Right atrium auricular region (tissue), 2 donors: ENCODE results near the gene DGKD. TPM values are rescaled to one million over a fixed set of nuclear protein-coding genes. Genes with fewer than 3 reads are reported as not detected.

ENCODE experiments used
- DNase-seq: peaks from one replicate; pipeline ENCODE4 v3.0.0-alpha.2; 2019; ENCODE audit warnings: low spot score
- H3K27ac ChIP-seq, 2 donors: fragments of 200-600 bp; sonication (generic); 1 replicate in 1 of 2; 2 replicates in 1 of 2; pipeline ENCODE4 v1.5.1; 2016 to 2019
- H3K27me3 ChIP-seq, 2 donors: fragments of 200-600 bp; sonication (generic); one replicate each; pipeline versions ENCODE4 v1.5.1 to v1.6.0; 2017 to 2019
- H3K36me3 ChIP-seq: fragments of 200-600 bp; sonication (generic); one replicate; pipeline ENCODE4 v1.5.1; 2016
- H3K4me1 ChIP-seq, 2 donors: fragments of 200-600 bp; sonication (generic); one replicate each; pipeline versions ENCODE4 v1.5.1 to v1.6.0; 2017 to 2019
- H3K4me3 ChIP-seq, 2 donors: fragments of 200-600 bp; sonication (generic); 1 replicate in 1 of 2; 2 replicates in 1 of 2; pipeline ENCODE4 v1.5.1; 2017 to 2019; ENCODE audit warnings: mild to moderate bottlenecking in 1 of 2, moderate library complexity in 1 of 2
- H3K9me3 ChIP-seq, 2 donors: fragments of 200-600 bp; sonication (generic); one replicate each; pipeline ENCODE4 v1.5.1; 2019
- CTCF ChIP-seq, 2 donors: fragments of 200-600 bp; sonication (generic); IDR thresholded peaks; one replicate each; pipeline ENCODE4 v1.5.1; 2019; ENCODE audit warnings: antibody characterized with exemption in 2 of 2
- total RNA-seq, 2 donors: library from RNA; depleted of rRNA; stranded (reverse); fragments of >200 nt; gene quantifications; one replicate each; pipeline ENCODE4 v1.1.0, GENCODE V29; 2016

The DGKD gene
- total RNA-seq, 2 donors from 2014 or later, result 18.4 to 40.1 TPM

DNA sequence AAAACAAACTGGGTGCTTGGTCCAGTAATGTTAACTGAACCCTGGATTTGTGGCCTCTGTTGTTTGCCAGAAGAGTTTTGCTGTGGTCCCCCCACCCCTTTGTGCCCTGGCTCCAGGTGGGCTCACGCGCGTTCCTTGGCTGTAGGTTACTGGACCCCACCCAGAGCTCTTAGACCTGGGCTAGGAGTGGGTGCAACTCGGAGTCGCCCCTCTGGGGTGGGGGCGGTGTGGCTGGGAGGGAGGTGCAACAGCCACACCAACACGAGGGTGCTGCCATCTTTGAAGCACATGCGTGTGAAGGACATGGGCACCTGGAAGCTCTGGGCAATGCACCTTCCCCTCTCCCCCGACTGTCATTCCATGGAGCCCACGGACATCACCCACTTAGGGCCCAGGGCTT, 119.6 kb downstream of the DGKD start:
- Histone ChIP-seq H3K9me3 (no peaks in the 10 kb centered on the region), H3K4me3 (no peak overlapping the region), H3K27me3 (no peaks in the 10 kb centered on the region), H3K36me3 (peaks cover 36% of the 10 kb centered on the region), H3K4me1 (peaks cover 0 to 17% of the 10 kb centered on the region in 2 donors), H3K27ac (peak overlapping the region in 1 of 2 donors; percentile 7)
- no peak for TF ChIP-seq CTCF (IDR thresholded peaks at IDR 0.05)
- peak; percentile 40 for DNase-seq

GRCh38 chr2:233474308-233475160, 120.2 kb downstream of the DGKD start:
- DNase-seq, result peak; percentile 53
- H3K27ac ChIP-seq, result peak overlapping the region; percentile 7 to 35
- H3K9me3 ChIP-seq, result no peaks in the 10 kb centered on the region

GRCh38 chr2:233476063-233476410, 121.7 kb downstream of the DGKD start:
- Histone ChIP-seq H3K9me3 (no peaks in the 10 kb centered on the region), H3K36me3 (peaks cover 30% of the 10 kb centered on the region), H3K27me3 (no peaks in the 10 kb centered on the region), H3K27ac (no peak overlapping the region), H3K4me1 (no peaks in the 10 kb centered on the region), H3K4me3 (no peak overlapping the region)
- peak; percentile 53 for DNase-seq
- no peak for TF ChIP-seq CTCF (IDR thresholded peaks at IDR 0.05)

More at GRCh38 chr2:233474308-233475160, 120.2 kb downstream of the DGKD start:
- Histone ChIP-seq H3K36me3 (peaks cover 30% of the 10 kb centered on the region), H3K27me3 (no peaks in the 10 kb centered on the region), H3K4me1 (peaks cover 0 to 12% of the 10 kb centered on the region in 2 donors), H3K4me3 (no peak overlapping the region)
- TF ChIP-seq CTCF (IDR thresholded peaks at IDR 0.05), result no peak

DNA sequence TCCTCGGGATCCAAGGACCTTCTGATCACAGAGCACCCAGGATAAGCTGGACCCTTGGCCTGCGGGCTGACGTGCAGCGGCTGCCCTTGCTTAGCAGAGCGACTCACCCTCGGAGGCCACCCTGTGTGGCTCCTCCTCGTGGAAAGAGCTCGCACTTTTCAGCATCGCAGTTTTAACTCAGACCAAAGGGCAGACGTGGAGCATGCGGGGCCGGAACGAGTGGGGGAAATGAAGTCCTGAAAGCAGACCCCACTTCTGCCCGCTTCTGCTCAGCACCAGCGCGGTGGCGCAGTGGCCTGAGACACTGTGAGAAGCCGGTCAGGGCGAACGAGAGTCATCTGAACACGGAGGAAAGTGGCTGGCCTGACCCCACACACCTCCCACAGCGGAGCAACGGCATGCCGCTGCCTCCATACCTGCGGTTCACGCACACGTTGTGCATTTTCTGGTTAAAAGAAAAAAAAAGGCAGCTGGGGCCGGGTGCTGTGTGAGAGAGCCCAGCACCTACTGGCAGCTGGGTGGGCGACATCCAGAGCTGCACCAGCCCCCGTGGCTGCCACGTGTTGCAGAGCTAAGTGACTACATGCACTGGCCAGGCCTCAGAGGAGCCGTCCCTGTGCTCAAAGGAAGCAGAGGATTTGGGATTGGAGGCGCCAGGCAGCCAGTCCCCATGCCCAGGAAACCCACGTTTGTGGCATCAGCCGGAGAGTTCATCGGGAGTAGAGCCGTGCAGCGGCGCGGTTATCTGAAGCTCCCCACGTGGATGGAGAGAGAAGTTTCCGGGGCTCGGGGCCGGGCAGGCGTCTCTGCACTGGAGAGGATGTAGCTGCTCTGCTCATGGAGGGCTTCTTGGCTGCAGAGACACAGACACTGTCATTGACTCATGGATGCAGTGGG, 122.6 kb downstream of the DGKD start:
- Histone ChIP-seq H3K36me3 (peaks cover 38% of the 10 kb centered on the region), H3K27me3 (no peaks in the 10 kb centered on the region), H3K4me1 (no peaks in the 10 kb centered on the region), H3K27ac (no peak overlapping the region), H3K4me3 (no peak overlapping the region), H3K9me3 (no peaks in the 10 kb centered on the region)
- DNase-seq, result peak; percentile 40
- no peak for TF ChIP-seq CTCF (IDR thresholded peaks at IDR 0.05)

DNA sequence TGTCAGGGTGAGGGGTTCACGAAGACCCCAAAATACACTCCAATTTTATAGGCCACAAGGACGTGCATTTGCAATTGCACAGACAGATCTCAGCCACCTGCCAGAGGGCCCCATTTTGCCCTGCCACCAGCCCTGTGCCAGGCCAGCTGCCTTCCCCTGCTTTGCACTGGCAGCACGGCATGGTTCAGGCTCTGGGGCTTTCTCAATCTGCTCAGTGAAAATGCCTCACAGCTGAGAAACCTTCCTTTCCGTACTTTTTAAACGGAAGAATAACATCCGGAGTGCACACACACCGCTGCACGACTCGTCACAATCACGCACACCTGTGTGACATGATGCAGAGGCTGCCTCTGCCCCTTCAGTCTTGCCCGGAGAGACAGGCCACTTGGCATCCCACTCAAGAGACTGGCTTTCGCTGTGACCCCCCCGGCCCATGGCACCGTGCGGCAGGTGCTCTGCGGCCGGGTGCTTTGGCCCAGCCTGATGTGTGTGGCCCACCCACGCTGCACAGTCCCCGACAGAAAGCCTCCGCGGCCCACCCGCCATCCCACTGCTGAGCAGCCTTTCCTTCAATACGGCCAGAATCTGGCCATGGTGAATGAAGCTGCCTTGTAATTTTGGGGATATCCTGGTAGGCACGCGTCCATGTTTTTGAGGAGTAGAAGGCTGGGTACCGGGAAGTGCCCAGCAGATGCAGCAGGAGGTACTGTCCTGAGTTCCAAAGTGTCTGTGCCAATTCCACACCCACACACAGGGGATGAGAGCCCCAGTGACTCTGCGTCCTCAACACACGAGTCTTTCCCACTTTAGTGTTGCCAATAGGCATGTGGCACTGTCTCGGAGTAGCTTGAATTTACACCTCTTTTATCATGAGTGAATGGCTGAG, 123.5 kb downstream of the DGKD start:
- DNase-seq, result no peak
- Histone ChIP-seq H3K9me3 (no peaks in the 10 kb centered on the region), H3K4me3 (no peak overlapping the region), H3K27me3 (no peaks in the 10 kb centered on the region), H3K27ac (no peak overlapping the region), H3K4me1 (no peaks in the 10 kb centered on the region), H3K36me3 (peaks cover 41% of the 10 kb centered on the region)
- no peak for TF ChIP-seq CTCF (IDR thresholded peaks at IDR 0.05)
